Measurements from ENCODE around the gene ERP27. TPM values are rescaled to one million over a fixed set of nuclear protein-coding genes. Genes with fewer than 3 reads are reported as not detected.

ERP27 gene
- total RNA-seq, 4 donors from 2014 or later: 0.54 to 3.4 (median 0.96) TPM; not detected in 1

DNA sequence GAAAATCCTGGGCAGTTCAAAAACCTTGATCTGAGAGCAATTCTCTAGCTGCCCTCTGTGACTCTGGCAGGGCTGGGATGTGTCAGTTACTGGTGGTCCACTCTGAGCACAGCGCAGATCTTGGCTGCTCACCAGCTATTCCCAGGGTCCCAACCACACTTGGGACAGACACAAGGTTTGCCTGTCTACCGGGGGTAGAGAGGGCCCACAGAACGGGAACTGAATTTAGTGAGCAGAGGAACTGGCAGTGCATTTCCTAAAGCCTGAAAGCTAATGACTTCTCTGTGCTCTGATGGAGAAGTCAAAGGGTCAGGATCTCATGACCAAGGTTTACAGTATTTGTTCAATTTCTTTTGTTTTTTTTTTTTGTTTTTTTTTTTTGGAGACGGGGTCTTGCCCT, 37.1 kb upstream of the ERP27 start:
- TF ChIP-seq, protein P1, sequence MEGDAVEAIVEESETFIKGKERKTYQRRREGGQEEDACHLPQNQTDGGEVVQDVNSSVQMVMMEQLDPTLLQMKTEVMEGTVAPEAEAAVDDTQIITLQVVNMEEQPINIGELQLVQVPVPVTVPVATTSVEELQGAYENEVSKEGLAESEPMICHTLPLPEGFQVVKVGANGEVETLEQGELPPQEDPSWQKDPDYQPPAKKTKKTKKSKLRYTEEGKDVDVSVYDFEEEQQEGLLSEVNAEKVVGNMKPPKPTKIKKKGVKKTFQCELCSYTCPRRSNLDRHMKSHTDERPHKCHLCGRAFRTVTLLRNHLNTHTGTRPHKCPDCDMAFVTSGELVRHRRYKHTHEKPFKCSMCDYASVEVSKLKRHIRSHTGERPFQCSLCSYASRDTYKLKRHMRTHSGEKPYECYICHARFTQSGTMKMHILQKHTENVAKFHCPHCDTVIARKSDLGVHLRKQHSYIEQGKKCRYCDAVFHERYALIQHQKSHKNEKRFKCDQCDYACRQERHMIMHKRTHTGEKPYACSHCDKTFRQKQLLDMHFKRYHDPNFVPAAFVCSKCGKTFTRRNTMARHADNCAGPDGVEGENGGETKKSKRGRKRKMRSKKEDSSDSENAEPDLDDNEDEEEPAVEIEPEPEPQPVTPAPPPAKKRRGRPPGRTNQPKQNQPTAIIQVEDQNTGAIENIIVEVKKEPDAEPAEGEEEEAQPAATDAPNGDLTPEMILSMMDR (IDR thresholded peaks at IDR 0.05): no peak
- no peak for TF ChIP-seq POLR2AphosphoS5 (IDR thresholded peaks at IDR 0.05)
- TF ChIP-seq POLR2A (IDR thresholded peaks at IDR 0.05): no peak
- TF ChIP-seq EP300 (IDR thresholded peaks at IDR 0.05): no peak
- Histone ChIP-seq H3K4me3 (no peak overlapping the region), H3K27me3 (no peaks in the 10 kb centered on the region), H3K36me3 (no peaks in the 10 kb centered on the region), H3K27ac (no peak overlapping the region), H3K4me1 (no peaks in the 10 kb centered on the region), H3K9me3 (no peaks in the 10 kb centered on the region)
- no peak for ATAC-seq
- whole genome bisulfite sequencing, 2 donors (ENCODE audit: low coverage in 1 of 2): 64 to 89% methylated on average over 3 to 4 of the region's 4 CpGs

DNA sequence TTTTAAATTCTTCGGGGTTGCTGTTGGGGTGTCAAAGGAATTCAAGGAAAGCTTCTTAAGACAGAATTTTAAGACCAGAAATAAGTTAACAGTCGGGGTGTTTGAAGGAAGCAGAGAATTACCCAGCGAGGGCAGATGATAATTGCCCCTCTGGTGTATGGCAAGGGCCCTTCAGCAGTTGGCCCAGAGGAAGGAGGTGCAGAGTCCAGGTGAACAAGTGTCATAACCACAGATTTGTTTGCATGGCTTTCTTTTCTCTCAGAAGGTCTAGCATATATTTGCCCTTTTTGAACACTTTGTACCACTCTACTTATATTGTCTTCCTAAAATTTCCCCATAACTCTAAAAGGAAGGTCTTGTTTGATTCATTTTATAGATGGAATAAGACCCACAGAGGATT, 36.3 kb upstream of the ERP27 start:
- no peaks in the 10 kb centered on the region for H3K27me3 ChIP-seq
- 97 to 100% methylated on average over 3 of the region's 3 CpGs for WGBS, 2 donors (ENCODE audit: low coverage in 1 of 2)
- no peaks in the 10 kb centered on the region for H3K4me1 ChIP-seq
- no peaks in the 10 kb centered on the region for H3K36me3 ChIP-seq
- no peaks in the 10 kb centered on the region for H3K9me3 ChIP-seq
- no peak for ATAC-seq
- no peak overlapping the region for H3K27ac ChIP-seq
- TF ChIP-seq POLR2A (IDR thresholded peaks at IDR 0.05) (no peak), EP300 (IDR thresholded peaks at IDR 0.05) (no peak), POLR2AphosphoS5 (IDR thresholded peaks at IDR 0.05) (no peak)
- TF ChIP-seq, protein P1 (IDR thresholded peaks at IDR 0.05): no peak
- H3K4me3 ChIP-seq: no peak overlapping the region

DNA sequence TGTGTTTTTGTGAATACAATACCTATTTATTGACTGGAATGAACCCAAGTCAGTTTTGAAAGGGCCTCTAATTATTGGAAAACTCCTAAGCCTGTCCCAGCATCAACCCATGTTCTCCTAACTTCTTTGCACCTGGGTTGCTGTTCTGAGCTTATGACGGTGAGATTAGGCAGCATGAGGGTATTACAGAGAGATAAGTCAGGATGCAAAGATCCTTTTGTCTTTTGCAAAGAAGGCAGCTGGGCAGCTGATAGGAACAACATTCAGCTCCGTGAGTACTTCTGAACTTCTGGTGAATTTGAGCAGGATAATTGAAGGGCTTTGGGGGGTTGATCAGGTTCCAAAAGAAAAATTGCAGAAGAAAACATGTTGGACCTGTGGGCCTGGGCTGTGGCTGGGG, 34.5 kb upstream of the ERP27 start, which contains the start of gene PDE6H:
TSS of gene PDE6H (plus strand) at position 227 of the 400 bp plus-strand sequence. CDS start 4,971 bp downstream, outside the sequence.
- no peaks in the 10 kb centered on the region for H3K9me3 ChIP-seq
- H3K36me3 ChIP-seq: no peaks in the 10 kb centered on the region
- 86 to 100% methylated on average over 2 of the region's 2 CpGs for WGBS, 2 donors (ENCODE audit: low coverage in 1 of 2)
- no peaks in the 10 kb centered on the region for H3K27me3 ChIP-seq
- H3K4me1 ChIP-seq: no peaks in the 10 kb centered on the region
- no peak within 1 kb of the TSS for H3K27ac ChIP-seq
- no peak for ATAC-seq
- H3K4me3 ChIP-seq: no peak within 1 kb of the TSS
- TF ChIP-seq POLR2A (IDR thresholded peaks at IDR 0.05) (no peak), POLR2AphosphoS5 (IDR thresholded peaks at IDR 0.05) (no peak), EP300 (IDR thresholded peaks at IDR 0.05) (no peak)
- TF ChIP-seq, protein P1 (IDR thresholded peaks at IDR 0.05): no peak

DNA sequence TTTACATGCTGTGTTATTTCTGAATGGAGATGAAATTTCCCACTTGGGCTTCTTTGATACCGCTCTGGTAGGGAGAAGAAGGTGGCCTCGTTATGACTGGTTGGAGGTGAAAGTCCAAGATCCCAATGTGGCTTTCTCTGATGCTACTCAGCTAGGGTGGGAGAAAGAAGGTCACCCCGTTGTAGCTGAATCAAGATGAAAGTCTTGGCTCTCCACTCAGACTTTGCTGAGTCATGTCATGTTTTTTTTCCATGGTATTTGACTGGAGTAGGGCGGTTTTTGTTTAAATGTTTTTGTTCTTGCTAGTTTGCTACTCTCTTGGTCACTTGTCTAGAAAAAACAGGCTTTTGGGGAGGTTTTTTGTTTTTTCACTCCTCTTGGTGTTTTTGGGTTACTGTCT, 32.1 kb upstream of the ERP27 start:
- H3K27ac ChIP-seq: no peak overlapping the region
- H3K27me3 ChIP-seq: no peaks in the 10 kb centered on the region
- WGBS, 2 donors (ENCODE audit: low coverage in 1 of 2): 55 to 56% methylated on average over 3 to 4 of the region's 4 CpGs
- H3K4me1 ChIP-seq: no peaks in the 10 kb centered on the region
- H3K4me3 ChIP-seq: no peak overlapping the region
- ATAC-seq: no peak
- H3K9me3 ChIP-seq: no peaks in the 10 kb centered on the region
- no peaks in the 10 kb centered on the region for H3K36me3 ChIP-seq
- no peak for TF ChIP-seq POLR2AphosphoS5 (IDR thresholded peaks at IDR 0.05)
- TF ChIP-seq, protein P1 (IDR thresholded peaks at IDR 0.05): no peak
- no peak for TF ChIP-seq POLR2A (IDR thresholded peaks at IDR 0.05)
- no peak for TF ChIP-seq EP300 (IDR thresholded peaks at IDR 0.05)

DNA sequence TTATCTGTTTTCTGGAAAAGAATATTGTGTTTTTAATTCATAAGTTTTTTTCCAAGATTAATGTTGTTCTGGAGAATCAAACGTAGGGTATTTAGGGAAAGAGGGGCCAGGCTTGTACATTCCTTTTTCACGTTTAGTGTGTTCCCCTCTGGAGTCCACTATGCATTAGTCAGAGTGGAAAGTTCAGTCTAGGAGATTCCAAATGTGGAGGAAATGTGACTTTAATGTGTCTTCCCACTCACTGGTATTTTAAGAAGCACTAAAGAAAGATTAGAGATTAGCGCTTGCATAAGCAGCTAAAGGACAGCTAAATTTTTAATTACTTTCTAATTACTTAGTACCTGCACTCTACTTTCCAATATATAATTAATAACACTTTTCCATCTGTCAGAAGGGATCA, 30.1 kb upstream of the ERP27 start:
- no peaks in the 10 kb centered on the region for H3K36me3 ChIP-seq
- H3K4me1 ChIP-seq: no peaks in the 10 kb centered on the region
- TF ChIP-seq POLR2AphosphoS5 (IDR thresholded peaks at IDR 0.05): no peak
- TF ChIP-seq EP300 (IDR thresholded peaks at IDR 0.05): no peak
- no peak for TF ChIP-seq POLR2A (IDR thresholded peaks at IDR 0.05)
- TF ChIP-seq, protein P1 (IDR thresholded peaks at IDR 0.05): no peak
- no peaks in the 10 kb centered on the region for H3K9me3 ChIP-seq
- no peak for ATAC-seq
- H3K27ac ChIP-seq: no peak overlapping the region
- H3K27me3 ChIP-seq: no peaks in the 10 kb centered on the region
- H3K4me3 ChIP-seq: no peak overlapping the region
- WGBS, 2 donors (ENCODE audit: low coverage in 1 of 2): 25 to 30% methylated on average over 3 of the region's 3 CpGs
